Posterior vena cava (tissue), 2 donors: Measurements from ENCODE around the gene C1QTNF12. TPM values are rescaled to one million over a fixed set of nuclear protein-coding genes. Genes with fewer than 3 reads are reported as not detected.

Source experiments
- DNase-seq: peaks from one replicate; pipeline ENCODE4 v3.0.0-alpha.2; 2020; ENCODE audit warnings: low spot score
- intact Hi-C, 2 donors: fragments of 100-400 bp; cut with DNase I; formaldehyde crosslinking; loops; one replicate each; pipeline versions ENCODE4 v1.14.1 to v1.14.2; 2022 to 2023
- total RNA-seq, 2 donors: library from RNA; stranded (reverse); fragmentation: NEBNext Ultra II Directional; extraction: Animal tissue kit (Norgen Biotek cat#: 25700); gene quantifications; one replicate each; pipeline ENCODE4 v1.2.1, GENCODE V29; 2021
- donor health status: DM: yes; HTN: yes; CAD: no.
- donor health status: DM: yes; HTN: yes; CAD: no.

C1QTNF12 gene
- total RNA-seq, 2 donors from 2014 or later: 1.9 to 4.1 TPM

- no peak for DNase-seq
- intact Hi-C loops: no loop called here
Measured at GRCh38 chr1:1234180-1234808, 12.2 kb downstream of the C1QTNF12 start.

GRCh38 chr1:1233567-1233892 lies 13.0 kb downstream of the C1QTNF12 start:
- DNase-seq: no peak
- intact Hi-C loops: no loop called here

GRCh38 chr1:1232796-1233566 lies 13.5 kb downstream of the C1QTNF12 start:
- no peak for DNase-seq
- intact Hi-C loops: no loop called here

- DNase-seq: no peak
- intact Hi-C loops: no loop called here
Measured at GRCh38 chr1:1232208-1232795, 14.2 kb downstream of the C1QTNF12 start, which contains the start of gene B3GALT6. Gene B3GALT6, plus strand, starts transcription at chr1:1232237. Its CDS starts 42 bp downstream, at chr1:1232279.

GRCh38 chr1:1231400-1232207 lies 14.9 kb downstream of the C1QTNF12 start, which contains the start of gene SDF4:
Gene SDF4, minus strand, starts transcription at chr1:1232001. Its CDS starts 3,229 bp downstream, at chr1:1228772.
- peak; percentile 99 for DNase-seq
- intact Hi-C loops: no loop called here

DNA sequence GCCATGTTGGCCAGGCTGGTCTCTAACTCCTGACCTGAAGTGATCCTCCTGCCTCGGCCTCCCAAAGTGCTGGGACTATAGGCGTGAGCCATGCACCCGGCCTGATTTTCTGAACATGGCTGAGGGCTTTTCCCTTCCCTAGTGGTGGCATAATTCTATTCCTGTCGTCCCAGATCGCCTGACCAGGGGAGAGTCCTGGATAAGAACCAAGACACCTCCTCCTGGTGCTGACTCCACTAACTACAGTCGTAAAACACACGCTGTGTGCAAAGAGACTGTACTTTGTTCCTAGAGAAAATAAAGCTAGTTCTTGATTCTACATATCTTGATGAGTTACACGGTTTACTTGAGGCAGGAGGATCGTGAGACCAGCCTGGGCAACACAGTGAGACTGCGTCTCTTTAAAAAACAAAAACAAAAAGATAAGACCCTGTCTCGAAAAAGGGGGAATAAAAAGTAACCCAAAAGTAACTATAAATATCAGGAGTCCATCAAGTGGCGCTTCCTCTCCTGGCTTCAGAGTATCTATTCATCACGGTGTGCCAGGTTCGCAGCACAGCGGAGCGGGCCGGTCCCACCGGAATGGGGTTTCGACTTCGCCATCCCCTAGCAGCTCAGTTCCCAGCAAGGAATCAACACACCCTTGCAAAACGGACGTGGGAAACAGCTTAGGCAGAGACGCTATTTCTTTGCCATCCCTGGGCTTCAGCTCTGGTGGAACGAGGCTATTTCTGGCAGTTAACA lies 15.7 kb downstream of the C1QTNF12 start:
- no peak for DNase-seq
- intact Hi-C loops: no loop called here

GRCh38 chr1:1229770-1230169 lies 16.8 kb downstream of the C1QTNF12 start:
- no peak for DNase-seq
- intact Hi-C loops: no loop called here

GRCh38 chr1:1228596-1229321 lies 17.8 kb downstream of the C1QTNF12 start:
- intact Hi-C loops: no loop called here
- DNase-seq: no peak

GRCh38 chr1:1228187-1228586 lies 18.3 kb downstream of the C1QTNF12 start:
- DNase-seq: no peak
- intact Hi-C loops: no loop called here

GRCh38 chr1:1227386-1227785 lies 19.1 kb downstream of the C1QTNF12 start:
- DNase-seq: no peak
- intact Hi-C loops: no loop called here

GRCh38 chr1:1226566-1227362 lies 19.8 kb downstream of the C1QTNF12 start:
- intact Hi-C loops: no loop called here
- DNase-seq: no peak

GRCh38 chr1:1225913-1226312 lies 20.6 kb downstream of the C1QTNF12 start:
- DNase-seq: no peak
- intact Hi-C loops: no loop called here

GRCh38 chr1:1225238-1225845 lies 21.2 kb downstream of the C1QTNF12 start:
- no peak for DNase-seq
- intact Hi-C loops: no loop called here

DNA sequence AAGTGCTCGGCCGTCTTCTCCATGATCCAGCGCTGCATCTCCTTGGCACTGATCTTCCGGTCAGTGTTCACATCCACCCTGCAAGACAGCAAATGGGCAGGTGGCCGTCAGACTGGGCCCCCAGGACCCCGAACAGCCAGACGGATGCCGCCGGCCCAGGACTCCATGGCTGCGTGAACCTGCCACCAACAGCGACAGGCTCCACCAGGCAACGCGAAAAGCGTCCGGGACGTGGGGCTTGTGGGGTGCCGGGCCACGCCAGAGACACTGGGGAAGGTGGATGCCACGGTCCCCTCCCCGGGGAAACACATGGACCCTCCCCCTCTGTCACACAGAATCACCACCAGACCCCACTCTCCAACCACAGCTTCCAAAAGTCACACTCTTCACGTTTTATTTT lies 22.6 kb downstream of the C1QTNF12 start:
- no peak for DNase-seq
- intact Hi-C loops: loop anchor here in 1 of 2 donors (2.0 kb wide), 1 partner anchor 65 kb away; no protein-coding TSS in a partner anchor

- DNase-seq: no peak
- intact Hi-C loops: loop anchor here in 1 of 2 donors (2.0 kb wide), 1 partner anchor 65 kb away; no protein-coding TSS in a partner anchor
Measured at GRCh38 chr1:1223321-1223720, 23.2 kb downstream of the C1QTNF12 start.

GRCh38 chr1:1222575-1223225 lies 23.8 kb downstream of the C1QTNF12 start:
- intact Hi-C loops: loop anchor here in 1 of 2 donors (2.0 kb wide), 1 partner anchor 66 kb away; no protein-coding TSS in a partner anchor
- DNase-seq: no peak
